Cardiac fibroblast (primary cell): ENCODE results near the gene ZSWIM8.

Experiments used
- DNase-seq, 2 donors: peaks; one replicate each; pipeline versions ENCODE4 v3.0.0 to v3.0.0-alpha.2; 2010; ENCODE audit warnings: low read depth in 2 of 2
- H3K4me3 ChIP-seq, 2 donors: replicated peaks in 1 of 2; 1 replicate in 1 of 2; 2 replicates in 1 of 2; pipeline ENCODE4 v1.5.1; 2011; ENCODE audit warnings: low read depth in 2 of 2, low read length in 2 of 2, mild to moderate bottlenecking in 2 of 2, moderate library complexity in 1 of 2
- CTCF ChIP-seq: IDR thresholded peaks from one replicate; pipeline ENCODE4 v1.5.1; 2011; ENCODE audit warnings: low read depth, mild to moderate bottlenecking, low read length, inconsistent platforms

The ZSWIM8 gene

GRCh38 chr10:73746721-73747120 is 38.7 kb upstream of the ZSWIM8 start:
- TF ChIP-seq CTCF = no peak
- no peak overlapping the region for H3K4me3 ChIP-seq
- no peak for DNase-seq

- no peak overlapping the region for H3K4me3 ChIP-seq
- DNase-seq = no peak
- TF ChIP-seq CTCF = no peak
These were observed 34.6 kb upstream of the ZSWIM8 start for GRCh38 chr10:73750819-73751218.

GRCh38 chr10:73756183-73756582 is 29.2 kb upstream of the ZSWIM8 start:
- no peak for DNase-seq
- no peak for TF ChIP-seq CTCF

GRCh38 chr10:73758704-73759511 is 26.5 kb upstream of the ZSWIM8 start:
- no peak for TF ChIP-seq CTCF
- no peak overlapping the region for H3K4me3 ChIP-seq
- DNase-seq = no peak

More at GRCh38 chr10:73756183-73756582, 29.2 kb upstream of the ZSWIM8 start:
- no peak overlapping the region for H3K4me3 ChIP-seq

DNA sequence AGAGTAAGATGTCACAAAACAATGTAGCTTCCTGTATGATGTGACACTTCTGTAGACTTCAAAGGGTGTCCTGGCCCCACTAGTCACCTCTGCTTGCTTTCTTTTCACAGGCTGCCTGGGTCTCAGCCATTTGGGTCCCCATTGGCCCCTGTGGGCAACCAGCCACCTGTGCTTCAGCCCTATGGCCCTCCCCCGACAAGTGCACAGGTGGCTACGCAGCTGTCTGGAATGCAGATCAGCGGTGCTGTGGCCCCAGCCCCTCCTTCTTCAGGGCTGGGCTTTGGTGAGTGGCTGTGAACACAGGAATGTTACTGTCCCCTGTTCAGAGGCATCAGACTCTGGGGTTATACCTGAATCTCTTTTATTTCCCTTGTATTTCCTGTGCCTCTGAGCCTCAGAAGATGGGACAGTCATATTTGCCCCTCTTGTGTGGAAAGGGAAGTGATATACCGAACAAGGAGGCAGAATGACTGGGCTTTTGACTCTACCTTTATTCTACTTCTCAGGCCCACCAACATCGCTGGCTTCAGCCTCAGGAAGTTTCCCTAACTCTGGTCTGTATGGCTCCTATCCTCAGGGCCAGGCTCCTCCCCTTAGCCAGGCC is 25.8 kb upstream of the ZSWIM8 start:
- TF ChIP-seq CTCF = no peak
- H3K4me3 ChIP-seq = no peak overlapping the region
- no peak for DNase-seq

GRCh38 chr10:73761781-73762180 is 23.6 kb upstream of the ZSWIM8 start:
- TF ChIP-seq CTCF = no peak
- no peak overlapping the region for H3K4me3 ChIP-seq
- no peak for DNase-seq
